Fibroblast of pulmonary artery (primary cell): ENCODE data around the gene YPEL1.
A peak's percentile ranks its signal among the peaks of the same experiment; 100 is the strongest.
"Not testable (repeated sequence)": the region's sequence is repeated elsewhere in the genome, so short reads cannot be mapped to it uniquely, and the experiment has no call there.

ENCODE experiments used
- DNase-seq: peaks from one replicate; pipeline ENCODE4 v3.0.0-alpha.2; 2010; ENCODE audit warnings: low read depth
- H3K4me3 ChIP-seq: replicated peaks from 2 replicates; pipeline ENCODE4 v1.5.1; 2011; ENCODE audit warnings: low read depth, mild to moderate bottlenecking, control low read depth, low read length, moderate library complexity
- TF ChIP-seq, protein P1 (sequence below): IDR thresholded peaks from 2 replicates; pipeline ENCODE4 v1.5.1; 2011; ENCODE audit warnings: mild to moderate bottlenecking, control low read depth, low read length, inconsistent platforms; ENCODE audit errors: missing control alignments

YPEL1 gene

DNA sequence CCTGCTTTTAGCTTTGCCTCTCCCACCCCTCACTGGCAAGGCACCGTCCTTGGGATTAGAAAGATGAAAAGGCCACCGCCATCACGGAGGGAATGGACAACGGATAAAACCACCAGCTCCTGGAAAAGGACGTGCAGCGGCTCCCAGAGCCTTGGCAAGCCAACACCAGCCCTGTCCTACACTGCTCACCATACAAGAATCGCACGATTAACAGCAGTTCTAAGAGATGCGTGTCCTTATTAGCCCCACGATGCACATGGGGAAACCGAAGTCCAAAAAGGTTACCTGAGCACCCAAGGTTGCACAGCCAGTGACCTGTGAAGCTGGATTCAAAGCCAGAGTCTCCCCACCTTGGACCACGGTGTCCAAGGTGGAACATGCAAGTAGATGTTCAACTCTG lies 7.3 kb downstream of the YPEL1 start:
- no peak overlapping the region for H3K4me3 ChIP-seq
- TF ChIP-seq, protein P1, sequence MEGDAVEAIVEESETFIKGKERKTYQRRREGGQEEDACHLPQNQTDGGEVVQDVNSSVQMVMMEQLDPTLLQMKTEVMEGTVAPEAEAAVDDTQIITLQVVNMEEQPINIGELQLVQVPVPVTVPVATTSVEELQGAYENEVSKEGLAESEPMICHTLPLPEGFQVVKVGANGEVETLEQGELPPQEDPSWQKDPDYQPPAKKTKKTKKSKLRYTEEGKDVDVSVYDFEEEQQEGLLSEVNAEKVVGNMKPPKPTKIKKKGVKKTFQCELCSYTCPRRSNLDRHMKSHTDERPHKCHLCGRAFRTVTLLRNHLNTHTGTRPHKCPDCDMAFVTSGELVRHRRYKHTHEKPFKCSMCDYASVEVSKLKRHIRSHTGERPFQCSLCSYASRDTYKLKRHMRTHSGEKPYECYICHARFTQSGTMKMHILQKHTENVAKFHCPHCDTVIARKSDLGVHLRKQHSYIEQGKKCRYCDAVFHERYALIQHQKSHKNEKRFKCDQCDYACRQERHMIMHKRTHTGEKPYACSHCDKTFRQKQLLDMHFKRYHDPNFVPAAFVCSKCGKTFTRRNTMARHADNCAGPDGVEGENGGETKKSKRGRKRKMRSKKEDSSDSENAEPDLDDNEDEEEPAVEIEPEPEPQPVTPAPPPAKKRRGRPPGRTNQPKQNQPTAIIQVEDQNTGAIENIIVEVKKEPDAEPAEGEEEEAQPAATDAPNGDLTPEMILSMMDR = no peak
- DNase-seq = no peak

GRCh38 chr22:21727768-21728167 lies 7.8 kb downstream of the YPEL1 start:
- TF ChIP-seq, protein P1 = no peak
- H3K4me3 ChIP-seq = no peak overlapping the region
- no peak for DNase-seq

GRCh38 chr22:21727159-21727558 lies 8.4 kb downstream of the YPEL1 start:
- TF ChIP-seq, protein P1 = no peak

GRCh38 chr22:21726650-21727049 lies 8.9 kb downstream of the YPEL1 start:
- TF ChIP-seq, protein P1 = peak; percentile 29
- no peak overlapping the region for H3K4me3 ChIP-seq
- peak; percentile 11 for DNase-seq

More at GRCh38 chr22:21727159-21727558, 8.4 kb downstream of the YPEL1 start:
- H3K4me3 ChIP-seq = no peak overlapping the region
- DNase-seq = no peak

DNA sequence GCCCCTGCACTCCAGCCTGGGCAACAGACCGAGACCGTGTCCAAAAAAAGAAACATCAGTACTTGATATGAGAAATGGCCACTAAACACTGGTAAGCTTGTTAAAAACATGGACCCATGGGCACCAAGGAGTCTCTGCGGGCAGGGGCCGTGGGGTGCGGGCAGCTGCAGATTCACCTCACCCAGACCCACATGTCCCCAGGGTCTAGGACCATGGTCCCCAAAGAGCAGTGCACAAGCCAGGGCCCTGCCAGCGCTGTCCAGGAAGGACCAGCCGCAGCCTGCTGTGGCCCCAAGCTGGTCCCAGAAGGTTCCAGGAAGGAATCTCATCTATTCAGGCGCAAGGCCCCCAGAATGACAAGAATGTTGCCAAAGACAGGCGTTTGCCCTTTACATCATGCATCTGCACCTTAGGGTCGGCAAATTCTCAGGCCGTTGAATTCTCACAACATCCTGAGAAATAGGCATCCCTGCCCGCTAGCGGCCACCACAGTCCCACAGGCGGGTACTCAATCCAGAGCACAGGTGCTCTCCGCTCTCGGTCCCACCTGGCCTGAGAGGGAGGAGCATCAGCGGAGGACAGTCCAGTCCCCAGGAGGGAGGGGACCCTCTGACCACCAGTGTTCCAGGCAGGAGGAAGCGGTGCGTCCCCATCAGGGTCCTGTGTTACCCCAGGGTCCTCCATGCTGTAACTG lies 9.5 kb downstream of the YPEL1 start:
- no peak for DNase-seq
- TF ChIP-seq, protein P1 = no peak
- H3K4me3 ChIP-seq = no peak overlapping the region

GRCh38 chr22:21724496-21724895 lies 11.1 kb downstream of the YPEL1 start:
- not testable (repeated sequence) for DNase-seq, H3K4me3 ChIP-seq

- DNase-seq, H3K4me3 ChIP-seq: not testable (repeated sequence)
These were observed 14.3 kb downstream of the YPEL1 start for GRCh38 chr22:21721195-21721852.

- DNase-seq, H3K4me3 ChIP-seq: not testable (repeated sequence)
These were observed 15.3 kb downstream of the YPEL1 start for GRCh38 chr22:21720191-21720859.
